GM19324 (cell line): ENCODE results near the gene NUP62.

Experiments
- ATAC-seq: cut with Tn5 transposase; IDR thresholded peaks from one replicate; pipeline ENCODE4 v1.9.1; 2021; ENCODE audit warnings: mild to moderate bottlenecking, moderate library complexity; ENCODE audit not compliant: unreplicated experiment, low FRiP score

Gene NUP62

DNA sequence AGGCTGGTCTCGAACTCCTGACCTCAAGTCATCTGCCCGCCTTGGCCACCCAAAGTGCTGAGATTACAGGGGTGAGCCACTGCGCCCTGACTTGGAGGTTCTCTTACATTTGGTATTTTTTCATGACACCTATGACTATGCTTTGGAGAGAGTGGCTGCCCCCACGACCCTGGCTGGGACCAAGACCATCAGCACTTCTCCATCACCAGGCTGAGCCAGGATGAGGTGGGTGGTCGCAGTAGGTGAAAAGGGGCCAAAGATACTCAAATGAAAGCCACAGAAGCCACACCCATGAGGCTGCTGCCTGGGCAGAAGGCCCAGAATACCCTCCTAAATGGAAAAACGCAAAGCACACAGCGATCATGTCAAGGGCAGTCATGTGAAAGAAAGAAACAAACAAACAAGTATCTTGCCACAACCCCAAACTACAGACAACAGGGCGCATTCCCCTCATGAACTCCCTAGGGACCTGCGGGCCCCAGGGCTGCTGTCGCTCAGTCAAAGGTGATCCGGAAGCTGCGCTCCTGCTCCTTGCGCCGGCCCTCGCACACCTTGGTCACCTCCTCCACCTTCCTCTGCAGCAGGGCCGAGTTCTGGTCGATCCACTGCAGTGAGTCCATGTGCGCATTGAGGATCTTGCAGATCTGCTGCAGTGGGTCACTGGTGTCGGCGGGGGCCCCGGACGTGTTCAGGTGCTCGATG lies 21.4 kb downstream of the NUP62 start:
- ATAC-seq, result no peak

DNA sequence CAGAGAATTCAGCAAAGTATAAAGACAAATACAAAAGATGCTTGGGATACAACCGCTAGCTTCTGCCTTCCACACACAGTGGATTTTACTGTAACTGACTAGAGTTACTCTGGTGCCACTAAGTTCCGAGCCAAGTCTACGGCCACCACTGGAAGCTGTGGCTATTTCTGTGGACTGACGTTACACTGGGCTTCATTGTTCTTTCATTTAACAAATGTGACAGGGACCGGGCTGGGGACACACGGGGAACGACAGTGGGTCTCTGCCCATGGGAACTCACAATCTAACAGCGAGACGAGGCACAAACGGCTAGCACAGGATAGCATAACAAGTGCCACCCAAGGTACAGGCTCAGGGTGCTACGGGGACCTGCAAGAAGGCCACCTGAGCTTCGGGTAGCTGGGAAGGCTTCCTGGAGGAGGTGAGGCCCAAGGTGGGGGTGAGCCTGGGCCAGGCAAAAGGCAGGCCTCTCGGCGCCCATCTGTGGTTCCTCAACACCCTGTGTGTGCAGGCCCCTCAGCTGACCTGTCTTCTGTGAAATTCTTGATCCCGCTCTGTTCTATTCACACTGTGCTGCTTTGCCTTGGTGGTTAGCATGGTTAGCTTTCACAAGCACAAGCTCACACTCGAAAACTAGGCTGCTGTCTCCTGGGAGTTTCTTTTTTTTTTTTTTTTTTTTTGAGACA lies 22.3 kb downstream of the NUP62 start:
- ATAC-seq, result no peak

DNA sequence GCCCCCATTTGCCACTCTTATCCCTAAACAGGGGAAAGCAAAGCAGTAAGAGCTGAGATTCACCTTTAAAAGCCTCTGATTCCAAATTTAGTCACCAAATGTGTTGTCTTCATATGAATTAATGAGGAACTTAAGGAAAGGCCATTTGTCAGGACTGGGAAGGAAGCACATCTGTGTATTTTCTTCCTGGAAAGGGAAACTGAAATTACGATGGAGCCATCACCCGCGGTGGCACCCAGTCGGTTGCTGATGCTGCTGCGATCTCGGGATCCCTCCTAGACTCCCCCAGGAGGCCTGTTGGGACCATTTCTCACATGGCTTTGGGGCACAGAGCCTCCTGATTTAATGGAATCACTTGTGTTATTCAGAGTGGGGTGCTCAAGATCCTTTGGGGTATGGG lies 25.2 kb downstream of the NUP62 start:
- ATAC-seq, result no peak

- peak; percentile 35 for ATAC-seq
Measured at GRCh38 chr19:49896863-49897621, 32.3 kb downstream of the NUP62 start, which contains the start of gene IL4I1. TSS of gene IL4I1 (minus strand) at chr19:49896887. CDS start at chr19:49896160, 727 bp downstream.

GRCh38 chr19:49895566-49896297 lies 33.6 kb downstream of the NUP62 start:
- ATAC-seq, result no peak

- ATAC-seq, result no peak
Measured at GRCh38 chr19:49894879-49895565, 34.3 kb downstream of the NUP62 start.

- no peak for ATAC-seq
Measured at GRCh38 chr19:49894011-49894664, 35.2 kb downstream of the NUP62 start.

DNA sequence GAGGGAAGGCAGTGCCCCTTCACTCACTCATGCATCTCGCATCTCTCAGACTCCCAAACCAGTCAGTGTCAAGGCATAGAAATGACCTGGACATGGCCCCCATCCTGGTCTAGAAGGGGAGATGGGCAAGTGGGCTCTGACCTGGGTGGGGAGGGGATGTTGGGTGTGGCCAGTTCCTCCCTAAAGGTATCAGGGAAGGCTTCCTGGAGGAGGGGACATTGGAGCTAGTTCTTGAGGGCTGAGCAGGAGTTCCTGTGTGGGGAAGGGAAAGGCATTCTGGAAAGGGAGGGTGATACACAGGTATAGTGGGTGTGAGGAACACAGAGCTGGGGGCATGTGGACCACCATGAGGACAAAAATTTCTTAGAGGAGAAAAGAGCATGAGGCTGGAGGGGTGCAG lies 36.6 kb downstream of the NUP62 start:
- no peak for ATAC-seq

DNA sequence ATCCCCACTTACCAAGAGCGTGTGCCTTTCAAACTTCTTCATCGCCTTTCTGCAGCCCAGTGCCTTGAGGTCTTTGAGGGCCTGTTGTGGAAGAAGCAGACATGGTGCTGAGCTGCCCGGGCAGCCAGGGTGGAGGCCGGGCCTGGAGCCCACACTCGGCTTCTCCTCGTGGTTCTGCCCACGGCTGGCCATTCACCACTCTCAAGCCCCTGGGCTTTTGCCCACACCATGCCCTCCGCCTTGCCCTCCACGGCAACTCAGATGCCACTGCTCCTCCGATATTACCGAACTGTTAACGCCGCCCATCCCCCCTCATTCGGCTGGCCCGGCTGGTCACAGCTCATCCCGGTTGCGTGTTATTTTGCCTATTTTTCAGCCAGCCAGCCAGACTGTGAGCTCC lies 37.9 kb downstream of the NUP62 start:
- ATAC-seq, result no peak

DNA sequence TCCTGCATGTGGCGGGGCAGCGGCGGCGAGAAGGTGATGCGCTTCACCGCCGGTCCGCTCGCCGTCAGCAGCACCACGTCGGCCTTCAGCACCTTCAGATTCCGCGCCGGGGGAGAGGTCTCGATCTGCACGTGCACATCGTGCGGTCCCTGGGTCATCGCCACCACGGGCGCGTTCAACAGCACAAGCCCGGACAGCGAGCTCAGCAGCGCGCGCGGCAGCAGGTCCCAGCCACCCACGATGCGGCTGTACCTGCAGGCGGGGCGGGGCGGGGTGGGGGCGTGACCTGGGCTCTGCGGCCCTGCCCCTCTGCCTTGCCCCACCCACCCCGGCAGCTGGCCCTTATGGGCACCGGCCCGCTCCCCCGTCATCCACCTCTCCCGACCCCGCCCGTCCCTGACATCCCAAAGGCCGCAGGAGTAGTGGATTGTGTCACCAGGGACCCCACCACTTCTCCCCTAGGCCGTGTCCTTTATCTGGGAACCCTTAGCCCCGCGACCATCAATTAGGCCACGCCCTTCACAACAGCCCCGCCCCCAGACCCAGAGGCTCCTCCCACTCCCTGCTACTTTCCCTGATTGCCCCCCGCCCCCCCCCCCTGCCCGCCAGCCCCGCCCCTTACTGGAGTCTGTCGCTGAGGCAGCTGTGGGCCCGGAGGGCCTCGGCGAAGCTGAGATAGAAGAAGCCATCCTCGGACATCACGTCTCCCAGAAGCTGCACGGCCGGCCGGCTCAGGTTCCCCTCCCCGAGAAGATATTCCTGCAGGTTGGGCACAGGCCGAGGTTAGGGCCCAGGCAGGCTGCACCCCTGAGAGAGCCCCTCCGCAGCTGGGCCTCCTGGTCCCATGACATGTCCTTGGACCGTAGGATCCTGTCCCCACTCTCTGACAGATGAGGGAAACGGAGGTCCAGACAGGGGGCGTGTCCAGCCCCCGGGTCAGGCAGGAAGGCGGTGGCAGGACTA lies 38.7 kb downstream of the NUP62 start:
- no peak for ATAC-seq

DNA sequence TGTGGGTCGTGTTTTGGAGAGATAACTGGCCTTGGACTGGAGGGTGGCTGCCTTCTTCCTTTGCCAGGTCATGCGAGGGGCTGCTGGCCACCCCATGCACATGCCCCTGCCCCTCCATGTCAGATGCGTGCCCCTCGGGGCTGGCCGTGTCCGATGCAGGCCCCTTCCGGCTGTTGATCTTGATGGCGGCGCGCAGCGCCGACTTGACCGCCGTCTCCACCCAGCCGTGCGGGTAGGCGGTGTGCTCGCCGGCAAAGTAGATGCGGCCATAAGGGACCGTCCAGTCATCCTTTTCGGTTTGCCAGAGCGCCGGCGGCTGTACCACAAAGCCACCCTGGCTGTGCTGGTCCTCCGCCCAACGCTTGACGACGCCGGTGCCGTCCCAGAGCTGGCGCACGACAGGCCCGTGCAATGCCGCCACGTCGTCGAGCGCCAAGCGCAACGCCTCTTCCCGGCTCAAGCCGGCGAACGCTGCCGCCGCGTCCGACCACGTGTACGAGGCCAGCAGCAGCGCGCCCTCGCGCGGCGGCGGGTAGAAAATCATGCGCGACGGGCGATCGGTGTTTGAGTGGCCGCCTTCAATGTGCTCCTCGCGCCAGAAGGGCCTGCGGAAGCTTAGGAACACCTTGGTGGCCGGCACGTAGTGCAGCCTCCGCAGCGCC lies 39.5 kb downstream of the NUP62 start:
- ATAC-seq, result no peak

GRCh38 chr19:49889038-49889686 lies 40.1 kb downstream of the NUP62 start:
- ATAC-seq, result no peak

DNA sequence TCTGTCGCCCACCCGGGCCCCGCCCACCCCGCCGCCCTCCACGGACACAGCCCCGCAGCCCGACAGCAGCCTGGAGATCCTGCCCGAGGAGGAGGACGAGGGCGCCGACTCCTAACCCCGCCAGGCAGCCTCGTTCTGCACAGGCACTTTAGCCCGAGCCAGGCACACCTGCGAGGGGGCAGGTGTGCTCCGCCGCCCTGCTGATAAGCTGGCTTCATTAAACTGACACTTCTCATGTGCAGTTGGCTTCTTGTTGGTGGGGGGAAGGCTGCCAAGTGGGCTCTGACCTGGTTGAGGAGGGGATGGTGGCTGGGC lies 40.8 kb downstream of the NUP62 start:
- ATAC-seq, result no peak

GRCh38 chr19:49887665-49888509 lies 41.4 kb downstream of the NUP62 start:
- ATAC-seq, result no peak

- ATAC-seq, result no peak
Measured at GRCh38 chr19:49887037-49887664, 42.2 kb downstream of the NUP62 start.

GRCh38 chr19:49884760-49885159 lies 44.5 kb downstream of the NUP62 start:
- no peak for ATAC-seq
